Measurements from ENCODE around the gene CTNND2. TPM values are rescaled to one million over a fixed set of nuclear protein-coding genes. Genes with fewer than 3 reads are reported as not detected.

CTNND2 gene
- polyA plus RNA-seq, 1 experiment: not detected

DNA sequence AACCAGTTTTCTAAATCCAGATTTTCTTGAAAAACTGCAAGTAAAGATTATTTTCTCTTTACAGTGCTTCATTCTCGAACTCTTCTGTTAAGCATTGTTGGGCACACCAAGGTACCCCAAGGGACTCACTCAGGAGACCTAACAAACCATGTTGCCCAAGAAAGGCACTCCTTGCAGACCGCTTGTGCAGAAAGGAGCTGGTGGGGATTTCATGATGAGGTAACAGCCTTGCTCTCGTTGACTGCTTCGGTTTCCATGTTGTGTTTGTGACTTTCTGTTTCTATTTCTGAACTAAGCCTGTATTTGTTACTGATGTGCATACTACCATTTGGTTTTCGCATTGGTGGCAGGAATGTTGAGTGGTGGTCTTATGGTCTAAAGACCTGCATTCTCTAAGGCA, 876.6 kb downstream of the CTNND2 start:
- ChIA-PET POLR2A (interaction anchor here (0.5 kb wide), 1 partner anchor 228 kb away, joined by 5 read pairs; no protein-coding TSS in a partner anchor), CTCF (no interaction called here)
- Histone ChIP-seq H3K27ac (ENCODE audit: low read depth, low read length) (no peak overlapping the region), H3K4me3 (ENCODE audit: low read depth, low read length) (no peak overlapping the region), H3K27me3 (ENCODE audit: control insufficient read depth, insufficient read depth, low read length) (no peaks in the 10 kb centered on the region), H3K9me3 (ENCODE audit: control insufficient read depth, insufficient read depth, low read length) (no peaks in the 10 kb centered on the region)
- DNase-seq (ENCODE audit: low read depth, low spot score): no peak
- TF ChIP-seq, protein P1, sequence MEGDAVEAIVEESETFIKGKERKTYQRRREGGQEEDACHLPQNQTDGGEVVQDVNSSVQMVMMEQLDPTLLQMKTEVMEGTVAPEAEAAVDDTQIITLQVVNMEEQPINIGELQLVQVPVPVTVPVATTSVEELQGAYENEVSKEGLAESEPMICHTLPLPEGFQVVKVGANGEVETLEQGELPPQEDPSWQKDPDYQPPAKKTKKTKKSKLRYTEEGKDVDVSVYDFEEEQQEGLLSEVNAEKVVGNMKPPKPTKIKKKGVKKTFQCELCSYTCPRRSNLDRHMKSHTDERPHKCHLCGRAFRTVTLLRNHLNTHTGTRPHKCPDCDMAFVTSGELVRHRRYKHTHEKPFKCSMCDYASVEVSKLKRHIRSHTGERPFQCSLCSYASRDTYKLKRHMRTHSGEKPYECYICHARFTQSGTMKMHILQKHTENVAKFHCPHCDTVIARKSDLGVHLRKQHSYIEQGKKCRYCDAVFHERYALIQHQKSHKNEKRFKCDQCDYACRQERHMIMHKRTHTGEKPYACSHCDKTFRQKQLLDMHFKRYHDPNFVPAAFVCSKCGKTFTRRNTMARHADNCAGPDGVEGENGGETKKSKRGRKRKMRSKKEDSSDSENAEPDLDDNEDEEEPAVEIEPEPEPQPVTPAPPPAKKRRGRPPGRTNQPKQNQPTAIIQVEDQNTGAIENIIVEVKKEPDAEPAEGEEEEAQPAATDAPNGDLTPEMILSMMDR (IDR thresholded peaks at IDR 0.05; ENCODE audit: low read depth, low read length): no peak

DNA sequence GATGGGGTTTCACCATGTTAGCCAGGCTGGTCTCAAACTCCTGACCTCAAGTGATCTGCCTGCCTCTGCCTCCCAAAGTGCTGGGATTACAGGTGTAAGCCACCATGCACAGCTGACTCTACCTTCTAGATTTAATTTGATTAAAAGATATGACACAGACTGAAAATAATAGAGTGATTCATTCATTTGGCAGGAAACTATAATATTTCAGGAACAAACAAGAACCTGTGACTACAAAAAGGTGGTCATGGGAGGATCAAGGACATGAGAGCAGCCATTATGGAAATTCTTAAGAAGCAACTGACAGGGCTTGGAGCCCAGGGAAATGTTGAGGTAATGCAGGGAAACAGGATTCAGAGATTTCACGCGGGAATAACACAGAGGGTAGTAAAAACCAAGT, 877.7 kb downstream of the CTNND2 start:
- no peak overlapping the region for H3K4me3 ChIP-seq (ENCODE audit: low read depth, low read length)
- ChIA-PET CTCF (no interaction called here), POLR2A (no interaction called here)
- no peak for DNase-seq (ENCODE audit: low read depth, low spot score)
- H3K27me3 ChIP-seq (ENCODE audit: control insufficient read depth, insufficient read depth, low read length): peaks cover 2% of the 10 kb centered on the region
- TF ChIP-seq, protein P1 (IDR thresholded peaks at IDR 0.05; ENCODE audit: low read depth, low read length): no peak
- no peak overlapping the region for H3K27ac ChIP-seq (ENCODE audit: low read depth, low read length)
- H3K9me3 ChIP-seq (ENCODE audit: control insufficient read depth, insufficient read depth, low read length): no peaks in the 10 kb centered on the region

DNA sequence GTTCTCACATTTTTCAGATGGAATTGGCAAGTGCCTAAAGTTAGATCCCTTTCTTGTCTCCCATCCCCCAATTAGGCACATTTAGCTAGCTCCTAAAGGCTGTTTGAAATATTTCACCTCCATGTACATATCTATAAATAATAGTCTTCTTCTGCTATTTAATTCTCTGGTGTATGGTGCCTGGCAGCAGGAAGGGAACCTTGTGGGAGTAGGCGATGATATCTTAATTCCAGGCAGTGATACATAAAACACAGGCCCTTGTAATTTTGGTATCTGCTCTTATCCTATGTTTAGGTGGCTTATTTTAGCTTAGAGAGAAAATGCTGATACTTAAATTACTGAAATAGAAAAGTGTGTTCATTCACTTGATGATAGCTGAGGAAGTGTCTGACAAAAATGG, 880.3 kb downstream of the CTNND2 start:
- Histone ChIP-seq H3K27ac (ENCODE audit: low read depth, low read length) (no peak overlapping the region), H3K4me3 (ENCODE audit: low read depth, low read length) (no peak overlapping the region), H3K27me3 (ENCODE audit: control insufficient read depth, insufficient read depth, low read length) (peaks cover 2% of the 10 kb centered on the region), H3K9me3 (ENCODE audit: control insufficient read depth, insufficient read depth, low read length) (no peaks in the 10 kb centered on the region)
- TF ChIP-seq, protein P1 (IDR thresholded peaks at IDR 0.05; ENCODE audit: low read depth, low read length): no peak
- POLR2A ChIA-PET: no interaction called here
- CTCF ChIA-PET: no interaction called here
- DNase-seq (ENCODE audit: low read depth, low spot score): no peak

DNA sequence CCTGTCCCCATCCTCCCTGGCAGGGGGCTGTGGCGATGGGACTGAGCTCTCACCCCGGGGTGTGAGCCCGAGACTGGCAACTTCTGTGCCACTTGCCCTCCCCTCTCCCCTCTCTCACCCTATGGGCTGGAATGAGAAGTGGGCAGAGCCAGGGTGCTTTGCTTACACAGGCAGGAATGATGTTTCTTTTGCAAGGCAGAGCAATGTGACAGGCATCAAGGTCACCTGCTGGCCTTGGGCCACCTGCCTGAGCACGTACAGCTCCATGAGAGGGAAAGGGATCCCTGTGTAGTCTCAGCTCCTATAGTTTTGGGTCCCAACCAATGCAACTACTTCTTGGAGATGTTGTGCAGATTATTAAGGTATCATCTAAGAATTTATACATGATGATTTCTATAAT, 890.5 kb downstream of the CTNND2 start:
- Histone ChIP-seq H3K4me3 (ENCODE audit: low read depth, low read length) (no peak overlapping the region), H3K27ac (ENCODE audit: low read depth, low read length) (no peak overlapping the region), H3K27me3 (ENCODE audit: control insufficient read depth, insufficient read depth, low read length) (peaks cover 7% of the 10 kb centered on the region), H3K9me3 (ENCODE audit: control insufficient read depth, insufficient read depth, low read length) (no peaks in the 10 kb centered on the region)
- DNase-seq (ENCODE audit: low read depth, low spot score): no peak
- ChIA-PET POLR2A (no interaction called here), CTCF (no interaction called here)
- TF ChIP-seq, protein P1 (IDR thresholded peaks at IDR 0.05; ENCODE audit: low read depth, low read length): no peak

DNA sequence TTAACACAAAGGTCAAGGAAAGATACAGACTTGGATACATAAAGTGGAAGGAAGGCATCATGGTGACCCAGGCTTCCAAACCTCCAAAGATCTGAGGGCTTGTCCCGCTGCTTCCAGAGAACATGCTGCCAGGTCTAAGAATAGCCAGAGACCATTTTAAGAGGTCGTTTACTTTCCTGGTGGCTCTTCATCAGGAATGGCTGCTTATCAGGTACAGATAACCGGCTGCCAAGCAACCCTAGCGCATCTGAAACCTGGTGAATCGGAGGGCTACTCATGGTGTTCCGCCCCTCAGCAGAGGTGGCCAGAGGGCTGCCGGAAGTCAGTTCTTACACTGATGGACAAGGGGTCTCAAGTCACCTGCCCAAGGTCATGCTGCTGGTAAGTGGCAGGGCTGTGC, 892.0 kb downstream of the CTNND2 start:
- Histone ChIP-seq H3K9me3 (ENCODE audit: control insufficient read depth, insufficient read depth, low read length) (no peaks in the 10 kb centered on the region), H3K27me3 (ENCODE audit: control insufficient read depth, insufficient read depth, low read length) (peaks cover 7% of the 10 kb centered on the region), H3K27ac (ENCODE audit: low read depth, low read length) (no peak overlapping the region), H3K4me3 (ENCODE audit: low read depth, low read length) (no peak overlapping the region)
- CTCF ChIA-PET: no interaction called here
- TF ChIP-seq, protein P1 (IDR thresholded peaks at IDR 0.05; ENCODE audit: low read depth, low read length): no peak
- no peak for DNase-seq (ENCODE audit: low read depth, low spot score)
- POLR2A ChIA-PET: no interaction called here
